ENCODE results near the gene EHF. TPM values are rescaled to one million over a fixed set of nuclear protein-coding genes. Genes with fewer than 3 reads are reported as not detected.

The EHF gene
- total RNA-seq, 1 donor from 2014 or later = 22.7 TPM

- H3K4me3 ChIP-seq (ENCODE audit: low read depth, low read length) = no peak overlapping the region
- DNase-seq (ENCODE audit: low read depth) = no peak
- no peak for TF ChIP-seq CTCF (conservative IDR thresholded peaks at IDR 0.05; ENCODE audit: low read depth, low read length)
These were observed 13.8 kb downstream of the EHF start for GRCh38 chr11:34634694-34635062.

GRCh38 chr11:34636127-34636526, 15.2 kb downstream of the EHF start:
- no peak overlapping the region for H3K4me3 ChIP-seq (ENCODE audit: low read depth, low read length)
- DNase-seq (ENCODE audit: low read depth) = no peak
- no peak for TF ChIP-seq CTCF (conservative IDR thresholded peaks at IDR 0.05; ENCODE audit: low read depth, low read length)

DNA sequence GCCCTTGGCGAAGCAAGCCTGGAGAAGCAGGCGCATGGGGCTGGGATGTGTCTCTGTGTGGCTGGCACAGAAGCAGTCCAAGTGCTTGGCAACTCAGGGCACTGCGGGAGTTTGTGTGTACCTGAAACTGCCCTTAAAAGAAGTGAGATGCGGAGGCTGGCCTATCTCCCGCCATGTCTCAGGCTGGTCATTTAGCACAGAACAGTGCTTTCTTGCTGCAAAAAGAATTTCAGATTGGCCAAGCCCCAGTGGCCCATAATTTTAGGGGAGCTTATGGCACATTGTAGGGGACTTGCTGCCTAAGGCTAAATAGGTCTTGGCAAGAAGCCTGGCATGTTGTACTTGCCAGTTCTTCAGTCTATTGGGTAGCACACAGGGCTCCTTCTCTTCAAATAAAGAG, 16.4 kb downstream of the EHF start:
- no peak overlapping the region for H3K4me3 ChIP-seq (ENCODE audit: low read depth, low read length)
- DNase-seq (ENCODE audit: low read depth) = no peak
- TF ChIP-seq CTCF (conservative IDR thresholded peaks at IDR 0.05; ENCODE audit: low read depth, low read length) = no peak

- H3K4me3 ChIP-seq (ENCODE audit: low read depth, low read length) = no peak overlapping the region
- no peak for TF ChIP-seq CTCF (conservative IDR thresholded peaks at IDR 0.05; ENCODE audit: low read depth, low read length)
- no peak for DNase-seq (ENCODE audit: low read depth)
These were observed 18.0 kb downstream of the EHF start for GRCh38 chr11:34638897-34639296.

DNA sequence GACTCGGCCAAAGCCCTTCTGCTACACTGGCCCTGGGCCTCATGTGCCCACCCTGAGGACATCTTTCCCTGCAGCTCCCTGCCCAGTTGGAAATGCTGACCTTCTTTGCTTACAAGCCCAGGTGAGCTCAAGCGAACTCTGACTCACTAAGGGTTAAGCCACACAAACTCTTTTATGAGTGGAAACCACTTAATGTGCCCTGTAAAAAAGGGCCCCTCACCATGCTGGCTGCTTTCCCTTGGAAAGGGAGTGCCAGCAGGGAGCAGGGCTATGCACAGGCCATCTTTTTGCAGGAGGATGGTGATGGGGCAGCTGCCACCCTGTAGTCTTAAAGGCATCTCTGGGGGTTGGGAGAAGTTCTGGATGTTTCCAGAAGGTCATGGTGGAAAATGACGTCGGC, 18.7 kb downstream of the EHF start:
- no peak for DNase-seq (ENCODE audit: low read depth)
- no peak overlapping the region for H3K4me3 ChIP-seq (ENCODE audit: low read depth, low read length)
- TF ChIP-seq CTCF (conservative IDR thresholded peaks at IDR 0.05; ENCODE audit: low read depth, low read length) = no peak

GRCh38 chr11:34640050-34640923, 19.4 kb downstream of the EHF start:
- no peak overlapping the region for H3K4me3 ChIP-seq (ENCODE audit: low read depth, low read length)
- no peak for TF ChIP-seq CTCF (conservative IDR thresholded peaks at IDR 0.05; ENCODE audit: low read depth, low read length)
- peak; percentile 78 for DNase-seq (ENCODE audit: low read depth)

DNA sequence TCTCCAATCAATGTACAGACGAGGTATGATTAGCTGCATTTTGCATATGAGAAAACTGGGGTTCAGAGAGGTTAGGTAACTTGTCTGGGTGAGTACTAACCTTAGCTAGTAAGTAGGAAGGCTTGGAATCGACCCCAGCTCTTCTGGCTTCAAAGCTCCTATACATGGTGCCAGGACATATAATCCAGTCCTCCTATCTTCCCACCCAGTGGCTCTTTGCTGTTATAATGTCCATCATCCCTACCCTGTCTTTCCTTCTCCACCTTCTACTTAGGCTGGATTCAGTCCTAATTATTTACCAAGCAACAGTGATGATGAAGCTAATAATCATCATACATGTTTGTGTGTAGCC, 20.0 kb downstream of the EHF start:
- TF ChIP-seq CTCF (conservative IDR thresholded peaks at IDR 0.05; ENCODE audit: low read depth, low read length) = no peak
- no peak overlapping the region for H3K4me3 ChIP-seq (ENCODE audit: low read depth, low read length)
- DNase-seq (ENCODE audit: low read depth) = no peak
